NCI-H1048 (cell line): Measurements from ENCODE around the gene PDGFB.

ENCODE experiments used
- DNase-seq: peaks from one replicate; lab custom pipeline; 2025; lab: John Stamatoyannopoulos, UW

Gene PDGFB

DNA sequence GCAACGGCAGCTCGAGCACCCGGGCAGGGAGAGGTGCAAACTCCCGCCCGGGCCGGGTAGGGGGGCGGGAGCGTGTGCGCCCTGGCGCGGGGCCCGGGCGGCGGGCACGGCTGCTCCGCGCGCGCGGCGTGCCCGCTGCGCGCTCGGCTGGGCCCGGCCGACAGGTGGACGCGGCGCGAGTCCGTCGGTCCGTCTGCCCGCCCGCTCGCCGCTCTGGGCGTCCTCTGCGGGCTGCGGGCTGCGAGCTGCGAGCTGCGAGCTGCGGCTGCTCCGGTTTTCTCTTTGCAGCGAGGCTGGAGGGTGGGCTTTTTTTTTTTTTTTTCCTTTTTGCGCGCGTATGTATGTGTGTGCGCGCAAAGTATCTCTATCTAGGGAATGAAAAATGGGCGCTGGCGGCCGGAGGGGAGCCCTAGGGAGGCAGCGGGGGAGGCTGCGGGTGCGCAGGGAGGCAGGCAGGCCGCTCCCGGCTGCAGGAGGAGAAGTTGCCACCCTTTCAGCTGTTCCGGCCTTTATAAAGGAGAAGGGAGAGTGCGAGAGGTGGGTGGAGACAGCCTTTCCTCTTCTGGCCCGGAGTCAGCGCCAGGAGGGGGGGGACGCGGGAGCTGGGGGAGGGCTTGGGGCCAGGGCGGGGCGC lies at the start of gene PDGFB:
TSS of gene PDGFB (minus strand) at position 487 of the 634 bp plus-strand sequence. CDS start 1,019 bp downstream, outside the sequence.
- DNase-seq = no peak

DNA sequence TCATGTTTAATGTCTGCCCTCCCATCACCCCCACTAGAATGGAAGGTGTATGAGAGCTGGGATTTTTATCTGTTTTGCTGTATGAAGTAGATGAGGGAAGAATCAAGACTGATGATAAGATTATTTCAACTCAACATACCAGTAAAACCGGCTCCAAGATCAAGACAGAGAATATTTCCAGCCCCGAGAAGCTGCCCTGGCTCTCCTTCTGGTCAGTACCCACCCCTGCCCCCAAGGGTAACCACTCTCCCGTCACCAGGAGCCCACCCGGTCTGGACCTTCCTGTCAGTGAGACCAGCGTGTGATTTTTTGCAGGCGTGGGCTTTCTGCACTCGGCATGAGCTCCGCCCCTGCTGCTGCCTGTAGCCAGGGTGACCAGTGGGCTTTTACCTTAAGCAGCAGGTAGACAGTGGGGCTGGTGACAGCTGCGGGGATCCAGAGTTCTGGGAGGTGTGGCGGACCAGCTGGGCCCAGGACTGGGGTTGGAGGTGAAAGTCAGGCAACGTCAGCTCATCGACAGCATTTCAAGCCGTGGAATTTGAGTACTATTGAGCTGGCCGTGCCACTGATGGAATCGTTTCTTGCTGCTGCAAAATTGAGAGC lies 49.1 kb upstream of the PDGFB start:
- DNase-seq = no peak

DNA sequence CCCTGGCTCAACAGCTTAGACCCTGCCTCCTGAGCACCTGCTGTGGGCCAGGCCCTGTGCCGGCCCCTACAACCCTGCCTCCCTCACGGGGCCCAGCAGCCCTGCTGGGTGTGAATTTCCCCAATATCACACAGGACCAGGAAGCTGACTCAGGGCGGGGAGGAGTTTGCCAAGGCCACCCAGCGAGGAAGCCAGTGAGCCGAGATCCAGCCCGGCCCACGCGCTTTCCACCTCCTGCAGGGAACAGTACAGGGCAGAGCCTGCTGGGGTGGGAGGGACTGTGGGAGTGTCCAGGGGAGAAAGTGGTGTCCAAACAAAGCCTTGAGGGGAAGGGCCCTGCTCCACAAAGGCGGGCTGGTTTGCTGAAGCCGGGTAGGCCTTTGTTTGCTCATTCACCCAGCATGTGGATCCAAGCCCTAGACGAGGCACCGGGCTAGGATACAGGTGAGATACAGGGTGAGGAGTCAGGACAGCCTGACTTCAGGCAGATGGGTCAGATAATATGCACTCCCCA lies 47.8 kb upstream of the PDGFB start:
- no peak for DNase-seq

DNA sequence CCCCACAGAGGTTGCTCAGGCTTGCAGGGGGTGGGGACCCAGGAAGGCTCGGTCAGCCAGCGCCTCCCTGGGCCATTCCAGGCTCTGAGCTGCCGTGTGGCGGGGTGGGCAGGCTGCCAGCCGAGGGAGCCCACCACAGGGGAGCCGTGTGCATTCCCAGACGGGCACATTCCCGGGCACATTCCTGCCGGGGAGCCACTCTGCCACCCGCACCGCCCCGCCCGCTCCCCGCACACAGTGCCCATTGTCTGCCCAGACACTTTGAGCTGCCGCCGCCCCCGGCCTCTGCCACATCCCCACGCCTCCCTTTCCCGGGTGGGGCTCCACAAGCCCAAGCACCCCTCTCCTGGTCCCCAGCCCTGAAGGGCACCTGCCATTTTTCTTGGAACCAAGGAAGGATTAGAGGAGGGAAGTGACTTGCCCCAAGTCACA lies 47.3 kb upstream of the PDGFB start:
- no peak for DNase-seq

- no peak for DNase-seq
These were observed 46.7 kb upstream of the PDGFB start for GRCh38 chr22:39291523-39291922.

DNA sequence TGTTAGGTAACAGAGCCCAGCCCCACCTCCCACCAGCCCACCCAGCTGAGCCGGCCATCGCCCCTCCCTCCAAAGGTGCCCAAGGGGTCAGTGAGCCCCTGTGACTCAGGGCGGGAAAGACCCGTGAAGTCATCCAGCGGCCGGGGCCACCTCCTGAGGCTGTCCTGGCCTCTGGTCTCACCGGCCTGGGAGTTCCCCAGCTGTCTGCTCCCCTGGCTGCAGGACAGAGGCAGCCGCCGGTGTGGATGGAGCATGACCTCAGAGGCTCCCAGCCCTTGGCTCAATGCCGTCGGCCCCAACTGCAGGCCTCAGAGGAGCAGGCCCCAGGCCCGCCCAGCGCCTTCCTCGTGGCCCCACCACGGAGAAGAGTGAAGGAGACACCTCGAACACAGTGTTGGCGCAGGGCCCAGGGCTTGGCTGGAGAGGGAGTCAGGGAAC lies 46.0 kb upstream of the PDGFB start:
- DNase-seq = no peak

DNA sequence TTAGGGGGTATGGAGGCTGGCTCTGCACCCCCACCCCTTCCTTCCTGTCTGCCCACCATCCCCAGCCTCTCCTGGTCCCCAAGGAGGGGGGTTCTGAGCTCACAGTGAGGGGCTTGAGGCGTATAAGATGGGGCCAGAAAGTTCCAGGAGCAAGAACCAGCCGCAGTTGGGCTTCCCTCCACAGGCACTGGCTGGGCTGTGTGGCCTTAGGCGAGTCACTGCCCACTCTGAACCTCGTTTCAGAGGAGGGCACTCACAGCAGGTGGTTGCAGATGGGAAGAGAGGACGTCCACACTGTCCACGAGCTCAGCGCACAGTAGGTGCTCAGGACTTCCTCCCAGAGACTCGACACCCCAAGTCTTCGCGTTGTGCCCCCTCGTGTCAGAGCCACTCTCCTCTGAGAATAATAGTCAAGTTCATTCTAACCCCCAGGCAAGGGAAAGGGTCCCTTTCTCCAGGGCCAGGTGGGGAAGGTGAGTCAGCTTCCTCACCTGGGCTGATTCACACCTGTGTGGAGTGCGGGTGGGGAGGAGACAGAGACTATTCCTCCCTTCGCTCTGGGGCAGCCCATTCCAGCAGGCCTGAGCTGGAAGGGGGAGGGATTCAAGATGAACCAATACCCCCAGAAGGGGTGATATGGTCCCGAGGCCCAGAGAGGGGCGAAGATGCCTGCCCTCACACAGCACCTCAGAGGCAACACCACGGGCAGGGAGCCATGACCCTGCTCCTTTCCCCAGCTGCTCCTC lies 45.4 kb upstream of the PDGFB start:
- no peak for DNase-seq

- no peak for DNase-seq
These were observed 44.8 kb upstream of the PDGFB start for GRCh38 chr22:39289533-39289932.

DNA sequence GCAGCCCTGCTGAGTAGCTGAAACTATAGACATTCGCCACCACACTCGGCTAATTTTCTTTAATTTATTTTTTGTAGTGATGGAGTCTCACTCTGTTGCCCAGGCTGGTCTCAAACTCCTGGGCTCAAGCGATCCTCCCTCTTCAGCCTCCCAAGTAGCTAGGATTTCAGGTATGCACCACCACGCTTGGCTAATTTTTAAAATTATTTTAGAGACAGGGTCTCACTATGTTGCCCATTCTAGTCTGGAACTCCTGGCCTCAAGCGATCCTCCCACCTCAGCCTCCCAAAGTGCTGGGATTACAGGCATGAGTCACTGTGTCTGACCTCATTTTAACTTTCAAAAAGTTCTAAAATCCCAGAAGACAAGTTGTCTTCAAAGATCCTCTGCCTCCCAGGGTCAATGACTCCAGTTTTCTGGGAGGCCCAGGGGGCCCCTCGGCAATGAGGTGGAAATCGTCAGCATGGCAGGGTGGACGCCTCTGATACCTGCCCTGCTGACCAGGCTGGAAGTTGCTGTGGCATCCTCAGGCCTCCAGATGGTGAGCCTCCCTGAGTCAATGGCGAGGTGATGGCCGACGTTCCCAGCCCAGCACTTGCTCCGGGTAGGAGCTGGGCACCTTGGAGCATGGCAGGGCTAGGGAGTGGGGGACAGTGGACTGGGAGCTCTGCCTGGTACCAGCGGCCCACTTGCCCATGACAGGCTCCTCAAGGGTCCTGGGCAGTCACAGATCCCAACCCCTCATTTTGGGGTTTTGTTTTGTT lies 43.5 kb upstream of the PDGFB start:
- DNase-seq = no peak

DNA sequence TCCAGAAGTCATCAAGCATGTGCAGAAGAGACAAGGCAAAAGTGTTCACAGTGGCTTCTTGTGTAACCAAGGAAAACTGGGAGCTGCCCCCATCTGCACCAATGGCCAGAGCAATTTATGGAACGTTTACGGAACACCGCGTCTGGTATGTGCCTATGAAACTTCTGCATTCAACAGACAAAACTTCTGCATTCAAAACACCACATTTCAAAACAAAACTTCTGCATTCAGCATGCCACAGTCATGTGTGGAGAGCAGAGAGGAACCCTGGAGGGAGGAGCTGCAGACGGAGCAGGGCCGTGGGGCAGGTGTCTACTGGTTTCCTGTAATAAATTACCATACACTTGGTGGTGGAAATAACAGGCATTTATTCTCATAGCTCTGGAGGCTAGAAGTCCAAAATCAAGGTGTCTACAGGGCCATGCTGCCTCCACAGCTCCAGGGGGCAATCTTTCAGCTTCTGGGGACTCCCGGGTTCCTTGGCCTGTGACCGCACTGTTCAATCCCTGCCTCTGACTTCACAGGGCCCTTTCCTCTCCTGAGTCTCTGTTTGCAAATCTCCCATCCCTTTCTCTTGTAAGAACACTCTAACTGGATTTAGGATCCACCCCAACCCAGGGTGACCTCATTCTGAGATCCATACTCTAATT lies 42.4 kb upstream of the PDGFB start:
- no peak for DNase-seq

GRCh38 chr22:39284983-39285382 lies 40.2 kb upstream of the PDGFB start:
- DNase-seq = no peak

GRCh38 chr22:39284142-39284980 lies 39.6 kb upstream of the PDGFB start:
- no peak for DNase-seq

DNA sequence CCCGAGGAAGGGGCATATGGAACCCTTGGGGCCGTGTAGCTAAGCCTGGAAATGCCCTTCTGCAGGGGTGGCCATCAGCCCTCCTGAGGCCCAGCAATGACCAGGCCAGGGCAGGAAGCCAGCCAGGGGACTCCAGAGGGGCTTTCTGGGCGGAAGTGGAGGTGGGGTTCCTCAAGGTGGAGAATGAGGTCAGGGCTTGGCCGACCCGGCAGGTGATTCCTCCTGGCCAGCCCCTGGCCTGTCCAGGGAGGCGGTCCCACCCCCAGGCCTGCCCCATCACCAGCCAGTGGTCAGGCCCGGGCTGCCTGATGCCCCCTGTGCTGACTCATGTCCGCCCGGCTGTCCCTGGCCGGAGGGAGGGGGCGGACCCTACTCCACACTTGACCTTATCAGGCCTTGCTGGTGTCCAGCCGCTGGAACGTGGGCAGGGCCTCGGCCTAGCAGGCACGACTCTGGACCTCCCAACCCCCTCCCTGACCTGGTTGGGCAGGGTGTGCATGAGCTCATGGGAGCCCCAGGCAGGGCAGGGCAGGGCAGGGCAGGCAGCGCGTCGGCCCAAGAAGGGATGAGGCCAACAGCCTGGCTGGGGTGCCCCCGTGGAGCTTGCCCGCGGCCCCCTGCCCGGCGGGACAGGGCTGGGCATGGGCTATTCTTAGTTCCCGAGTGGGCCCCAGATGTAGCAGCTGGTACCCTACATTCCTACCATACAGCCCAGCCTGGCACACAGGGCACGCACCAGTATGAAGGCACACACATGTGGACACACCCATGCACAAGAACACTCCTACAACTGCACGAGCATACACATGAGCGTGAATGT lies 38.8 kb upstream of the PDGFB start:
- DNase-seq = no peak

GRCh38 chr22:39282645-39283321 lies 38.0 kb upstream of the PDGFB start:
- no peak for DNase-seq

DNA sequence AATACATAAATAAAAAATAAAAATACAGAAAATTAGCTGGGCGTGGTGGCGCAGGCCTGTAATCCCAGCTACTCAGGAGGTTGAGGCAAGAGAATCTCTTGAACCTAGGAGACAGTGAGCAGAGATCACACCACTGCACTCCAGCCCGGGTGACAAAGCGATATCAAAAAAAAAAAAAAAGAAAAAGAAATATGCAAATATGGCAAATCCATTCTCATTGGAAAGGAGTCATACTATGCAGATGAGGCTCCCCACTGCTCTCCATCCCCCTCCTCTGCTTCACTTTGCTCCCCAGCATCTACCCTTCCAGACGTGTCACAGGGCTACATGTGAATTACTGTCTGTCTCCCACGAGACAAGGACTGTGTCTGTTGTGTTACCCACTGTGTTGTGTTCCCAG lies 36.3 kb upstream of the PDGFB start:
- no peak for DNase-seq

DNA sequence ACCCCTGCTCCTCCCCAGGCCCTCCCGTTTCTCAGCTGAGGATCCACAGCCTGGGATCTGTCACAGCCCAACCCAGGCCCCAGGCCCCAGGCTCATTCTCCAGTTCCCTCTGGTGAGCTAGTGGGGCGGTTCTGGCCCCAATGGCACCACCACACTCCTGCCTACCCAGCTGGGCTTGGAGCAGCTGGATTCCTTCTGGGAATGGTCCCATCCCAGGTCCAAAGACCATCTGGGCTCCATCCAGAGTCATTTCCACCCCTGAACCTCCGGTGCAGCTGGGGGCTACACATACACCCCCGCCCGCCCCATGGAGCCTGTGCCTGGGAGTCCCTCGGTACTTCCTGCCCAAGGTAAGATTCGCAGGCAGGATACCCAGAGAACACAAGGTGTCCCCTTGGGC lies 35.5 kb upstream of the PDGFB start:
- DNase-seq = no peak

DNA sequence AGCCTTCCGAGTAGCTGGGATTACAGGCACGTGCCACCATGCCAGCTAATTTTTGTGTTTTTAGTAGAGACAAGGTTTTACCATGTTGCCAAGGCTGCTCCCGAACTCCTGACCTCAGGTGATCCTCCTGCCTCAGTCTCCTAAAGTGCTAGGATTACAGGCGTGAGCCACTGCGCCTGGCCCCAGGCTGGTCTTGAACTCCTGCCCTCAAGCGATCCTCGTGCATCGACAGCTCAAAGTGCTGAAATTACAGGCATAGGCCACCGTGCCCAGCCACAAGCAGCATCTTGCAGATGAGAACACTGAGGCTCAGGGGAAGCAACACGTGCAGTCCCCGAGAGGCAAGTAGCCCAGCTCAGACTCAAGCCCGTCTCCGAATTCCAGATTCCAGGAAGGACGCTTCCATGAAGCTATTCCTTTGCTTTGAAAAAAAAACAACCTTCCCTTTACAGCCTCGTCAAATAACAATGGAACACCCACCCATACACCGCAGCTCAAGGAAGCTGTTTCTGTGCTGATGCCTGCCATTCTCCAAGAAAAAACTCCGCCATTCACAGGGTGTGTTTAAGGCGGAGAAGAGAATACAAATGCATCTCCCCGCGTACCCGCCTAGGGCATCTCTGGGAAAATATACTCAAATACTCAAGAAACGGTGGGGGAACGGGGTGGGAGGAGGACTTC lies 34.5 kb upstream of the PDGFB start:
- DNase-seq = no peak

DNA sequence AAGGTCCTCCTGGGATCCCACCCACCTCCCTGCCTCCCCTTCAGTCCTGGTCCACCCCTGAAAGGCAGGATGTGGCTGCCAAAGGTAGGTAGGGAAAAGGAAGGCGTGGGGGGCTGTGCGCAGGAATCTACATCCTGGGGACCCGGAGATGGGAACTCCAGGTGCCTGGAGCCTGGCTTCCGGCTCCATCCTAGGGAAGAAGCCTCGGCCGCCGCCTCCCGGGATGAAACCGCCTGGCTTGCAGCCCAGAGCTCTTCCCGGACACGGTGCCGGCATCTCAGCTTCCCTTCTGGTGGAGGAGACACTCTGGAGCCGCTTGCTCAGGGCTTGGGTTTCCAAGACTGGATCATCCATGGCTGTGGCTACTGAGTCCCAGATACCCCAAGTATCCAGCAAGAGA lies 33.3 kb upstream of the PDGFB start:
- no peak for DNase-seq

DNA sequence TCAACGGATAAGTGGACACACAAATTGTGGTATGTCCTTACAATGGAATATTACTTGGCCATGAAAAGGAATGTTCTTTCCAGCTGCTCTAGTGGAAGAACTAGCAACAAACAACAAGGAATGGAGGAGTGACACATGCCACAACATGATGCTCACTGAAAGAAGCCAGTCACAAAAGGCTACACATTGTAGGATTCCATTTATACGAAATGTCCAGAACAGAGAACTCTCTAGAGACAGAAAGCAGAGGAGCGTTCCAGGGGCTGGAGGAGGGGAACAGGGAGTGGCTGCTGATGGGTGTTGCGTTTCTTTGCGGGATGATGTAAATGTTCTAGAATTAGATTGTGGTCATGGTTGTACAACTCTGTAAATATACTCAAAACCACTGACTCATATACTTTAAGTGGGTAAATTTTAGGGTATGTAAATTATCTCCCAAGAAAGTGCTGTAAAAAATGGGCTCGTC lies 32.4 kb upstream of the PDGFB start:
- DNase-seq = no peak
